ENCODE measurements around the gene PCDH19. TPM values are rescaled to one million over a fixed set of nuclear protein-coding genes. Genes with fewer than 3 reads are reported as not detected.

PCDH19 gene
- total RNA-seq, 1 donor from 2014 or later, result under 0.01 TPM

- TF ChIP-seq CTCF (IDR thresholded peaks at IDR 0.05; ENCODE audit: insufficient read depth, low read length, severe bottlenecking), result no peak
- H3K36me3 ChIP-seq (ENCODE audit: control insufficient read depth, insufficient read depth, low read length), result no peaks in the 10 kb centered on the region
- DNase-seq (ENCODE audit: low read depth) (no peak), FAIRE-seq (no peak)
- H3K4me3 ChIP-seq (ENCODE audit: low read depth, low read length), result no peak overlapping the region
- peaks cover 15% of the 10 kb centered on the region for H3K27me3 ChIP-seq (ENCODE audit: control insufficient read depth, insufficient read depth, low read length)
Measured at GRCh38 chrX:100407147-100407783, 2.8 kb downstream of the PCDH19 start.

- no peak for DNase-seq (ENCODE audit: low read depth)
- Histone ChIP-seq H3K36me3 (ENCODE audit: control insufficient read depth, insufficient read depth, low read length) (no peaks in the 10 kb centered on the region), H3K4me3 (ENCODE audit: low read depth, low read length) (no peak overlapping the region), H3K27me3 (ENCODE audit: control insufficient read depth, insufficient read depth, low read length) (peaks cover 15% of the 10 kb centered on the region)
- no peak for FAIRE-seq
- TF ChIP-seq CTCF (IDR thresholded peaks at IDR 0.05; ENCODE audit: insufficient read depth, low read length, severe bottlenecking), result no peak
Measured at GRCh38 chrX:100405424-100405823, 4.6 kb downstream of the PCDH19 start.

GRCh38 chrX:100404851-100405250 is 5.2 kb downstream of the PCDH19 start:
- TF ChIP-seq CTCF (IDR thresholded peaks at IDR 0.05; ENCODE audit: insufficient read depth, low read length, severe bottlenecking), result no peak
- Histone ChIP-seq H3K4me3 (ENCODE audit: low read depth, low read length) (no peak overlapping the region), H3K36me3 (ENCODE audit: control insufficient read depth, insufficient read depth, low read length) (no peaks in the 10 kb centered on the region), H3K27me3 (ENCODE audit: control insufficient read depth, insufficient read depth, low read length) (peaks cover 15% of the 10 kb centered on the region)
- DNase-seq (ENCODE audit: low read depth) (no peak), FAIRE-seq (no peak)

GRCh38 chrX:100395781-100396180 is 14.3 kb downstream of the PCDH19 start:
- H3K36me3 ChIP-seq (ENCODE audit: control insufficient read depth, insufficient read depth, low read length), result no peaks in the 10 kb centered on the region
- TF ChIP-seq CTCF (IDR thresholded peaks at IDR 0.05; ENCODE audit: insufficient read depth, low read length, severe bottlenecking), result no peak
- H3K4me3 ChIP-seq (ENCODE audit: low read depth, low read length), result no peak overlapping the region
- FAIRE-seq (no peak), DNase-seq (ENCODE audit: low read depth) (no peak)
- H3K27me3 ChIP-seq (ENCODE audit: control insufficient read depth, insufficient read depth, low read length), result no peaks in the 10 kb centered on the region

GRCh38 chrX:100381619-100382018 is 28.5 kb downstream of the PCDH19 start:
- FAIRE-seq (no peak), DNase-seq (ENCODE audit: low read depth) (peak; percentile 58)
- Histone ChIP-seq H3K36me3 (ENCODE audit: control insufficient read depth, insufficient read depth, low read length) (no peaks in the 10 kb centered on the region), H3K4me3 (ENCODE audit: low read depth, low read length) (no peak overlapping the region), H3K27me3 (ENCODE audit: control insufficient read depth, insufficient read depth, low read length) (no peaks in the 10 kb centered on the region)
- no peak for TF ChIP-seq CTCF (IDR thresholded peaks at IDR 0.05; ENCODE audit: insufficient read depth, low read length, severe bottlenecking)

Data from bronchial epithelial cell (primary cell).